WI38 (cell line): Measurements from ENCODE around the gene RNF149.
A peak's percentile ranks its signal among the peaks of the same experiment; 100 is the strongest.
"Not testable (repeated sequence)": the region's sequence is repeated elsewhere in the genome, so short reads cannot be mapped to it uniquely, and the experiment has no call there.

Experiments
- H3K4me3 ChIP-seq: 2 replicates; pipeline ENCODE4 v1.5.1; 2011; ENCODE audit warnings: low read depth, mild to moderate bottlenecking, control low read depth, low read length
- CTCF ChIP-seq: IDR thresholded peaks from 2 replicates; pipeline ENCODE4 v1.5.1; 2012; ENCODE audit warnings: low read depth, mild to moderate bottlenecking, control low read depth, low read length

The RNF149 gene

GRCh38 chr2:101251844-101252407, 56.6 kb downstream of the RNF149 start:
- H3K4me3 ChIP-seq, result peak overlapping the region; percentile 95
- TF ChIP-seq CTCF, result no peak

- not testable (repeated sequence) for H3K4me3 ChIP-seq
Measured at GRCh38 chr2:101251246-101251781, 57.2 kb downstream of the RNF149 start.

DNA sequence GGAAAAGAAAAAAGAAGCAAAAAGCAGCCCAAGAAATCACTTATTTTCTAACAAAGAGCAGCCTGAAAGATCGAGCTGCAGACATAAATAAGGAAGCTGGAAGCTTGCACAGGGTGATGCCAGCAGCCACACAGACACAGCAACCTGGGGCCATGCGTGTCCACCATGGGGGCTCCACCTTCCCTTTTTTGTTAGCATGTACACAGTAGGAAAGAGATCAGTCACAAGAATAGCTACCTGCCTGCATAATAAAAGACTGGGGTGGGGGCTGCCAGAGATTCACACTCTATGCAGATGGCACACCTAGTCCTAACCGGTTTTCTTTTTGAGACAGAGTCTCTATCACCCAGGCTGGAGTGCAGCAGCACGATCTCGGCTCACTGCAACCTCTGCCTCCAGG, 58.7 kb downstream of the RNF149 start:
- no peak for TF ChIP-seq CTCF

GRCh38 chr2:101248756-101249155, 59.7 kb downstream of the RNF149 start:
- H3K4me3 ChIP-seq, result not testable (repeated sequence)

More for the DNA sequence above, 58.7 kb downstream of the RNF149 start:
- H3K4me3 ChIP-seq, result no peak overlapping the region

DNA sequence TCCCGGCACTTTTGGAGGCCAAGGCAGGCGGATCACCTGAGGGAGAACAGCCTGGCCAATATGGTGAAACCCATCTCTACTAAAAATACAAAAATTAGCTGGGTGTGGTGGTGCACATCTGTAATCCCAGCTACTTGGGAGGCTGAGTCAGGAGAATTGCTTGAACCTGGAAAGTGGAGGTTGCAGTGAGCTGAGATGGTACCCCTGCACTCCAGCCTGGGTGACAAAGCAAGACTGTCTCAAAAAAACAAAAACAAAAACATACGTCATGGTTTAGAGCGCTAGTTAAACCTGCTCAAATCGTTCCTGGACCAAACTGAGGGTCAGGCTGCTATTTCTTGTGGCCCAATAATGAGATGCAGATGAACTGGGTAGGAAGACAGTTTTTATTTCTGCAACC, 63.0 kb downstream of the RNF149 start:
- not testable (repeated sequence) for H3K4me3 ChIP-seq

- not testable (repeated sequence) for H3K4me3 ChIP-seq
Measured at GRCh38 chr2:101244899-101245298, 63.6 kb downstream of the RNF149 start.

DNA sequence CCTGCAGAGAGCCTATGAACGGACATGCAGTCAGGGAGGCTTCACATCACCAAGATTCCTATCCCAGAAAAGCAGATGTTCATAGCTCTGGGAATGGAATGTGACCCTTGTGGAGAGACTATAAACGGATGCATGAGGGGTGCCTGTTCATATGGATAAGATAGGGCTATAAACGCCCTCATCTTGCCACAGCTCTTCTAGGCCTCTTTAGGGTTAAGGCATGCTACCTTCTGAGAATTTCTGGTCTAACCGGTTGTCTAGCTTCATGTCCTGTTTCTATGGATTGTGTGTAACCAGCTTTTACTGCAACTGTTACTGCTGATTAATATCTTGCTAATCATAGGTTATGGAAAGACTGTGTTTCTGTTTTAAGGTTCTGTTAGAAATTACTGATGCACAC, 64.1 kb downstream of the RNF149 start:
- not testable (repeated sequence) for H3K4me3 ChIP-seq

DNA sequence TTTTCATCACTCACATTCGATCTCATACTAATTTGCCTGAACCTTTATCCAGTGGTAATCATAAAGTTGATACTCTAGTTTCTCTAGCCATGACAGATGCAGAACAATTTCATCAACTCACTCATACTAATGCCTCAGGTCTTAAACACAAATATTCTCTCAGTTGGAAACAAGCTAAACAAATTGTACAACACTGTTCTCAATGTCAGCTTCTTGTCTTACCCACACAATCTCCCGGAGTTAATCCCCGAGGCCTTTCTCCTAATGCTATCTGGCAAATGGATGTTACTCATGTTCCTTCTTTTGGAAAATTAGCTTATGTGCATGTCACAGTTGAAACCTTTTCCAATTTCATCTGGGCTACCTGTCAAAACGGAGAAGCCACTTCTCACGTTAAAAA, 67.3 kb downstream of the RNF149 start:
- H3K4me3 ChIP-seq, result no peak overlapping the region

DNA sequence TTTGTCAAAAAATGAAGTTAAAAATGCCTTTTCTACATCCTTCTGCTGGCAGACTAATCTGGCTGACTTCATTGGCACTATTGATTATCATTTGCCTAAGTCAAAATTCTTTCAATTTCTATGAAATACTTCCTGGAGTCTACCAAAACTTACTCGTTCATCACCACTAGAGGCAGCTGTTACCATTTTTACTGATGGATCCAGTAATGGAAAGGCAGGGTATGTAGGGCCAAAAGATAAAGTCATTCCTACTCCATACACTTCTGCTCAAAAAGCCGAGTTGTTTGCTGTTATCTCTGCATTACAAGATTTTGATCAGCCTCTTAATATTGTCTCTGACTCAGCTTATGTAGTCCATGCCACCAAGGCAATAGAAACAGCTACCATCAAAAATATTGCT, 67.8 kb downstream of the RNF149 start:
- H3K4me3 ChIP-seq, result not testable (repeated sequence)
- TF ChIP-seq CTCF, result peak; percentile 28; the same call in 1 of the 2 replicates

More for the DNA sequence above, 67.3 kb downstream of the RNF149 start:
- TF ChIP-seq CTCF, result no peak

- not testable (repeated sequence) for H3K4me3 ChIP-seq
Measured at GRCh38 chr2:101239760-101240118, 68.8 kb downstream of the RNF149 start.
